Motor neuron (in vitro differentiated cells): ENCODE measurements around the gene CLASP1. TPM values are rescaled to one million over a fixed set of nuclear protein-coding genes. Genes with fewer than 3 reads are reported as not detected.
"Not testable (repeated sequence)": the region's sequence is repeated elsewhere in the genome, so short reads cannot be mapped to it uniquely, and the experiment has no call there.

Experiments used
- ATAC-seq, 8 experiments: fragments of 200-7000 bp; cut with Tn5 transposase; replicated peaks in 6 of 8; 2 replicates each; pipeline ENCODE4 v1.8.0; 2021; ENCODE audit warnings: mild to moderate bottlenecking in 8 of 8, moderate library complexity in 8 of 8
- H3K27ac ChIP-seq, 2 donors: fragments of 250-450 bp; sonication (Bioruptor Pico); 2 replicates each; pipeline ENCODE4 v1.9.0; 2021; ENCODE audit warnings: antibody characterized with exemption in 2 of 2, mild to moderate bottlenecking in 2 of 2, moderate library complexity in 1 of 2
- H3K4me1 ChIP-seq, 2 donors: fragments of 250-450 bp; sonication (Bioruptor Pico); replicated peaks in 1 of 2; 2 replicates each; pipeline ENCODE4 v1.6.1; 2021; ENCODE audit warnings: antibody characterized with exemption in 2 of 2, mild to moderate bottlenecking in 2 of 2, moderate library complexity in 1 of 2
- H3K4me3 ChIP-seq, 5 donors: fragments of 250-450 bp; sonication (Bioruptor Pico); 2 replicates each; pipeline ENCODE4 v1.9.0; 2021; ENCODE audit warnings: antibody characterized with exemption in 5 of 5, mild to moderate bottlenecking in 5 of 5, moderate library complexity in 4 of 5
- WGBS, 10 experiments: fragments of 450-650 bp; shearing (Covaris generic); methylation state at CpG; one replicate each; pipeline ENCODE4 v1.0.0; 2022; 5-methylcytosine and 5-hydroxymethylcytosine counted together
- in situ Hi-C, 9 experiments: fragments of 400-800 bp; cut with MboI; loops; one replicate each; pipeline ENCODE4 v1.15.0; 2021; ENCODE audit warnings: low sequenced_read_pairs in 9 of 9, low pct_unique_long_range_greater_than_20kb in 2 of 9; ENCODE audit not compliant: unreplicated experiment in 9 of 9
- total RNA-seq, 8 experiments: library from RNA; unstranded; fragments of 300-600 nt; gene quantifications; 2 replicates each; pipeline versions ENCODE4 v1.2.3 to v1.2.4, GENCODE V29; 2022

The CLASP1 gene
- total RNA-seq, 8 experiments from 2014 or later, result 36.3 to 66.7 (median 54.6) TPM

DNA sequence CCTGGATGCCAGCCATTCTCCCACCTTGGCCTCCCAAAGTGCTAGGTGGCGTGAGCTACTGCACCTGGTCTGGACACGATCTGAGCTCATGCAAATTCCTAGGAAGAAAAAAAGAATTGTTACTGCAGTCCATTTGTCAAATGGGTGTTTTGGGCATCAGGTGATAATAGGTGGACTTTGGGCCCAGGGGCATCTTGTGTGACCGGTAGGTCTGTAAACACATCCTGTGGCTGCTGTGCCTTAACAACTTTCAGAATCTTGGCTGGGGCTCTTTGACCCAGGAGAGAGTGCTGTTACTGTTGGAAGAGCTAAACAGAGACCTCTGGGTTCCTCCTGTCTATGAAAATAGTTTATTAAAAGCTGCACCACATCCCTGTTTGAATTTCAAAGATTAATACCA lies 329.3 kb downstream of the CLASP1 start:
- 40 to 100% (median 84%) methylated on average over 1 to 3 of the region's 3 CpGs; no CpG with 5 or more reads in 4 of the 10 experiments for WGBS, 10 experiments
- no peak overlapping the region for H3K4me3 ChIP-seq
- no peak overlapping the region for H3K27ac ChIP-seq
- no peaks in the 10 kb centered on the region for H3K4me1 ChIP-seq
- ATAC-seq, result no peak
- in situ Hi-C loops, result loop anchor here in 1 of 9 experiments (25.0 kb wide), 1 partner anchor 208 kb away; no protein-coding TSS in a partner anchor

DNA sequence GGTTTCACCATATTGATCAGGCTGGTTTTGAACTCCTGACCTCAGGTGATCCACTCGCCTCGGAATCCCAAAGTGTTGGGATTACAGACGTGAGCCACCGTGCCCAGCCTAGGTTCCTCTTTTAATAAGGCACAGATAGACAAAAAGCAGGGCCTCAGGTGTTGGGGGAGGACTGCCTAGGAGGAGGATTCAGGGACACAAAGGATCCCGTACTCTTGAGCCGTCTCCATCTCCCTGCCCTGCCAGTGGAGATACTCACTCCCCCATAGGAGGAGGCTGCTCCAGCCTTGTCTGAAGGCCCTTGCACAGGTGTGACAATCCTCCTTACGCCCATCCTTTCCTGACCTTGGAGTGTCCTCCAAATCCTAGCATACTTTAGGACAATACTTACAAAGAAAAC lies 332.3 kb downstream of the CLASP1 start:
- H3K4me3 ChIP-seq, result no peak overlapping the region
- ATAC-seq, result no peak
- WGBS, 10 experiments, result 14 to 100% (median 65%) methylated on average over 1 to 3 of the region's 7 CpGs; no CpG with 5 or more reads in 4 of the 10 experiments
- in situ Hi-C loops, result loop anchor here in 1 of 9 experiments (25.0 kb wide), 1 partner anchor 205 kb away; no protein-coding TSS in a partner anchor
- no peak overlapping the region for H3K27ac ChIP-seq
- H3K4me1 ChIP-seq, result no peaks in the 10 kb centered on the region

DNA sequence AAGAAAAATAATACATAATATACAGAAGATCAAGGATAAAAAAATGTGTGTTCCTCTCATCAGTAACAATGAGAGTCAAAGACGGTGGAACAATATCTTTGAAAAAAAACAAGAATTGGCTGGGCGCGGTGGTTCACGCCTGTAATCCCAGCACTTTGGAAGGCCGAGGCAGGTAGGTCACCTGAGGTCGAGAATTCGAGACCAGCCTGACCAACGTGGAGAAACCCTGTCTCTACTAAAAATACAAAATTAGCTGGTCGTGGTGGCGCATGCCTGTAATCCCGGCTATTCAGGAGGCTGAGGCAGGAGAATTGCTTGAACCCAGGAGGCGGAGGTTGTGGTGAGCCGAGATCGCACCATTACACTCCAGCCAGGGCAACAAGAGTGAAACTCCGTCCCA lies 335.6 kb downstream of the CLASP1 start:
- not testable (repeated sequence) for ATAC-seq, H3K4me1 ChIP-seq, H3K4me3 ChIP-seq, H3K27ac ChIP-seq
- WGBS, 10 experiments, result 62 to 96% (median 84%) methylated on average over 1 to 14 of the region's 15 CpGs
- in situ Hi-C loops, result loop anchor here in 1 of 9 experiments (25.0 kb wide), 1 partner anchor 201 kb away; no protein-coding TSS in a partner anchor

DNA sequence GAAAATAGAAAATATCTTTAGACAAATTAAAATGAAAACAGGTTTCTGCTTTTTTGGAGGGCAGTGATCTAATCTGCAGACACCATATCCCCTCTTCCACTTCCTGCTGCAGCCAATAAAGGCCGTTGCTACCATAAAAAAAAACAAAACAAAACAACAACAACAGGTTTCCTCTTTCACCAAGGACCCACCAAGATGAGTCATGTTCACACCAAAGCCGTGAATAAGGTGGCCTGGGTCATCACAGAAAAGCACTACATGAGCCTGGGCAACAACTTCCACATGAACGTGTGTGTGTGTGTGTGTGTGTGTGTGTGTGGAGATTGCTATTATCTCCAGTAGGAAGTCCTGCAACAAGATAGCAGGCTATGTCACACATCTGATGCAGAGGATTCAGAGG lies 339.5 kb downstream of the CLASP1 start:
- ATAC-seq, result no peak
- in situ Hi-C loops, result loop anchor here in 1 of 9 experiments (25.0 kb wide), 1 partner anchor 198 kb away; no protein-coding TSS in a partner anchor
- 0 to 79% (median 38%) methylated on average over 1 to 3 of the region's 3 CpGs; no CpG with 5 or more reads in 1 of the 10 experiments for WGBS, 10 experiments
- no peak overlapping the region for H3K4me3 ChIP-seq
- H3K27ac ChIP-seq, result no peak overlapping the region
- H3K4me1 ChIP-seq, result no peaks in the 10 kb centered on the region

DNA sequence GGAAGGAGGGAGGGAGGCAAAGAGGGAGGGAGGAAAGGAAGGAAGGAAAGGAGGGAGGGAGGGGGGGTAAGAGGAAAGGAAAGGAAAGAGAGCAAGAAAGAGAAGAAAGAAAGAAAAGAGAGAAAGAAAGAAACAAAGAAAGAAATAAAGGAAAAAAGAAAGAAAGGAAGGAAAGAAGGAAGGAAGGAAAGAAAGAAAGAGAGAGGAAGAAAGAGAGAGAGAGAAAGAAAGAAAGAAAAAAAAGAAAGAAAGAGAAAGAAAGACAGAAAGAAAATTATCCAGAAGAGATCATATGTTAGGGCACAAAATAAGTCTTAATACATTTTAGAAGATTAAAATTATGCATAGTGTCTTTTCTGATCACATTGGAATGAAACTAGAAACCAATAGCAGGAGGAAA lies 339.9 kb downstream of the CLASP1 start:
- Histone ChIP-seq H3K27ac (no peak overlapping the region), H3K4me3 (no peak overlapping the region), H3K4me1 (no peaks in the 10 kb centered on the region)
- ATAC-seq, result no peak
- in situ Hi-C loops, result loop anchor here in 1 of 9 experiments (25.0 kb wide), 1 partner anchor 197 kb away; no protein-coding TSS in a partner anchor

DNA sequence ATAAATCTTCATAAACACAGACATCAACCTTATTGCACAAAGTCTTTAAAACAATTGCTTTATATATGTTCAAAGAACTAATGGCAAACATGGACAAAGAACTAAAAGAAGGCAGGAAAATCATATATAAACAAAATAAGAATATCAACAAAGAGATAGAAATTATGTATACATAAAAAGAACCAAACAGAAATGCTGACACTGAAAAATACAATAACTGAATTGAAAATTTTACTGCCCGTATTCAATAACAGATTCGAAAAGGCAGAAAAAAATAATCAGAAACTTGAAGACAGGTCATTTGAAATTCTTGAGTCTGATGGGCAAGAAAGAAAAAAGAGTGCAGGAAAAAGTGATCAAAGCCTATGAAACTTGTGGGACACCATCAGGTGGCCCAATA lies 342.2 kb downstream of the CLASP1 start:
- WGBS, 10 experiments, result 5 to 94% (median 64%) methylated on average over 2 of the region's 2 CpGs
- in situ Hi-C loops, result loop anchor here in 1 of 9 experiments (25.0 kb wide), 1 partner anchor 195 kb away; no protein-coding TSS in a partner anchor
- ATAC-seq, result no peak
- no peaks in the 10 kb centered on the region for H3K4me1 ChIP-seq
- no peak overlapping the region for H3K27ac ChIP-seq
- no peak overlapping the region for H3K4me3 ChIP-seq

DNA sequence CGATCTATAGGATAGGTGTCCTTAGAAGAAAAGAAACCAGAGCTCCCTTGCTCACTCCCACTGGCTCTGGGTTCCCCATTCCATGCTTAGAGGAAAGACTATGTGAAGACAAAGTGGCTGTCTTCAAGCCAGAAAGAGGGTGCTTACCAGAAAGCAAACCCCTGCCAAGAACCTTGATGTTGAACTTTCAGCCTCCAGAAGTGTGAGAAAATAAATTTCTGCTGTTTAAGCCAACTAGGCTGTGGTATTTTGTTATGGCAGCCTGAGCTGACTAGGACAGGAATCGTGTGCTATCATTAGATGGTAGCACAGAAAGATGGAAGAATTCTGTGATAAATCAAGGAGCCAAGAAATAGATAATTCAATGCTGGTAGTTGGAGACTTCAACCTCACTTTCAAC lies 344.3 kb downstream of the CLASP1 start:
- Histone ChIP-seq H3K27ac (no peak overlapping the region), H3K4me1 (no peaks in the 10 kb centered on the region), H3K4me3 (no peak overlapping the region)
- no peak for ATAC-seq
- 10 to 100% (median 47%) methylated on average over 1 to 2 of the region's 2 CpGs; no CpG with 5 or more reads in 4 of the 10 experiments for WGBS, 10 experiments
- in situ Hi-C loops, result loop anchor here in 1 of 9 experiments (25.0 kb wide), 1 partner anchor 193 kb away; no protein-coding TSS in a partner anchor

DNA sequence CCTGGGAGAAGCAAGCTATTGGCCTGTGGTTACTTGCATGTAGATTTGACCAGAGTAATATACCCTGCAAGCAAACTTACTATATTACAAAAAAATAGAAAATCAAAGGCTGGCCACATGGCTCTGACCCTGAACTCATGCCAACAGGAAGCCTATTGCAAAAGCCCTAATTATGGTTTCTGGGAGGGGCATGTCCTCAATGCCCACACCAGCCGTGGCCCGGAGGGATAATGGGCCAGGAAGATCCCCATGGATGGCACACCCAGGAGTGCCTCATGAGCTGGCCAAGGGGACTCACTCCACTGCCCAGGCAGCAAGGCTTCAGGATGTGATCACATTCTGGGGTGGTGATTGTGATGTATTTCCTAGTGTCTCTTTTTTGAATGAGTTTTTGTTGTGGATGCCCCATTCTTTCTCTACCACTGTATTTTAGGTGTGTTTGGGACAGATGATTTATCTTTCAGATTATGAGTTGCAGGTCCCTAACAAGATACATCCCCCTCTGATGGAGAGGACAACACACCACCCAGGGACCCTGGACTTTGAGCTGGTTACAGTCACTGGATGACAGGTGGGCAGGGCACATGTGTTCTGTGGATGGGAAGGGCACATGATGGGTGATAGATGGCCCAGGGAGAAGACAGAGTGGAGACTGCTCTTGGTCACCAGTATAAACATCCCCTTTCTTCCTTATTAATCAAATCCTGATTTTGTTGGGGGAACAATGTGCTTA lies 345.6 kb downstream of the CLASP1 start:
- Histone ChIP-seq H3K4me3 (no peak overlapping the region), H3K27ac (no peak overlapping the region), H3K4me1 (no peaks in the 10 kb centered on the region)
- in situ Hi-C loops, result loop anchor here in 1 of 9 experiments (25.0 kb wide), 1 partner anchor 191 kb away; no protein-coding TSS in a partner anchor
- 0 to 87% (median 46%) methylated on average over 1 to 2 of the region's 2 CpGs; no CpG with 5 or more reads in 6 of the 10 experiments for WGBS, 10 experiments
- no peak for ATAC-seq

DNA sequence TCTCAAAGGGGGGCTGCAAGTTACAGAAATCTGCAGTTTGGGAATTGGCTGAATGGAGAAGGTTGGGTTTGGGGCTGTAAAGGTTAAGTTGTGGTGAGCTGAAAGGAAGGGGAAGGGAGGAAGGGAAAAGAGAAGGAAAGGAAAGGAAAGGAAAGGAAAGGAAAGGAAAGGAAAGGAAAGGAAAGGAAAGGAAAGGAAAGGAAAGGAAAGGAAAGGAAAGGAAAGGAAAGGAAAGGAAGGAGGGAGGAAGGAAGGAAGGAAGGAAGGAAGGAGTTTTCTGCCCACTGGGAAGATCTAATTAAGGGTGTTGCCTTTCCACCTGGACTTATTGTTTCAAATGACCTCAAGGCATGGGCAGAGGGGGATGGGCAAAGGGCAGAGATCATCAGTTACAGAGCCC lies 348.1 kb downstream of the CLASP1 start:
- in situ Hi-C loops, result loop anchor here in 1 of 9 experiments (25.0 kb wide), 1 partner anchor 189 kb away; no protein-coding TSS in a partner anchor
- H3K4me1 ChIP-seq, H3K27ac ChIP-seq, ATAC-seq, H3K4me3 ChIP-seq: not testable (repeated sequence)

DNA sequence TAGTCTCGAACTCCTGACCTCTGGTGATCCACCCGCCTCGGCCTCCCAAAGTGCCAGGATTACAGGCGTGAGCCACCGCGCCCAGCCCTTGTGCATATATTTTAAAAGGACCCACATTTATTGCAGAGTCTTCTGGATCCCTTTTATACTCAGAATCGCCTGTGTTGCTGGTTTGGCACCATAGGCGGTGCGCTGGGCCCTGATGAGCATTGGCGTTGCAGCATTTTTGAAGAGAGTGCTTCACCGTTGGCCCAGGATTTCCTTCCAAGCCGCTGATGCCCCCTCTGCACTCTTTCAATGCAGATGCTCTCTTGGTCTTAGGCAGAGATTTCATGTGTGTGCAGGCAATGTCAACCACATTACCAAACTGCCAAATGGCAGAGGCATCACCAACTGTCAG lies 350.8 kb downstream of the CLASP1 start:
- Histone ChIP-seq H3K4me3 (no peak overlapping the region), H3K4me1 (no peaks in the 10 kb centered on the region), H3K27ac (no peak overlapping the region)
- in situ Hi-C loops, result no loop called here
- no peak for ATAC-seq
- 34 to 92% (median 83%) methylated on average over 4 to 8 of the region's 12 CpGs; no CpG with 5 or more reads in 4 of the 10 experiments for WGBS, 10 experiments

DNA sequence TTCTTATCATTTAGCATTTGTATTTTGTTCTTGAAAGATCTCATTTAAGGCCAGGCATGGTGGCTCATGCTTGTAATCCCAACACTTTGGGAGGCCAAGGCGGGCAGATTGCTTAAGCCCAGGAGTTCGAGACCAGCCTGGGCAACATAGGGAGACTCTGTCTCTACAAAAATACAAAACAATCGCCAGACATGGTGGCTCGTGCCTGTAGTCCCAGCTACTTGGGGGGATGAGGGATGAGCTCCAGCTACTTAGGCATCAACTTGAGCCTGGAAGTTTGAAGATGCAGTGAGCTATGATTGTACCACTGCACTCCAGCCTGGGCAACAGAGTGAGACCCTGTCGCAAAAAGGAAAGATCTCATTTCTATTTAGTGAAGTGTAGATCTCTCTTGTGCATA lies 351.4 kb downstream of the CLASP1 start:
- H3K27ac ChIP-seq, H3K4me1 ChIP-seq, ATAC-seq, in situ Hi-C loops, H3K4me3 ChIP-seq: not testable (repeated sequence)
- WGBS, 10 experiments, result 17 to 100% (median 83%) methylated on average over 1 to 5 of the region's 5 CpGs; no CpG with 5 or more reads in 1 of the 10 experiments

DNA sequence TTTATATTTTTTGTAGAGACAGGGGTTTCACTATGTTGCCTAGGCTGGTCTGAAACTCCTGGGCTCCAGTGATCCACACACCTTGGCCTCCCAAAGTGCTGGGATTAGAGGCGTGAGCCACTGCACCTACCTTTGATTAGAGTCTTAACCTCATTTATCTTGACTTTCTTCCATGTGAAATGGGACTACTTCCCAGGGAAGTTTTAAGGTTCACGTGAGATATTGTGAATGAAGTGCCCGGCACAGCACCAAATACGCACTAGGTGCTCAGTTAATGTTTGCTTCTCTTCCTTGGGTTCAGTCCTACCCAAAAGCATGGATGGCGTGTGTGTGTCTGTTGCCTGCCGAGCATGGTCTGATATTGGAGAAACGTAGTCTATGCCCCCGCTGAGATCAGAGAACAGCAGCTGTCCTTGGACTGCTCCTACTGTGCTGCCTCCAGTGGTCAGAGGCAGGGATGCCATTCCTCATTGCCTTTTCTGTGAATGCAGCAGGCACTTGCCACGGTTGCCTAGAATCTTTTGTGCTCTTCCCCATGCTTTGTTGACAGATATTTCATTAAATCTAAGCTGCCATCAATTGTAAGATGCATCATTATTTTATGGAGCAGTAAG lies 351.9 kb downstream of the CLASP1 start:
- WGBS, 10 experiments, result 0 to 46% (median 27%) methylated on average over 2 to 8 of the region's 9 CpGs; no CpG with 5 or more reads in 3 of the 10 experiments
- in situ Hi-C loops, result no loop called here
- no peaks in the 10 kb centered on the region for H3K4me1 ChIP-seq
- ATAC-seq, result peak; percentile 76 to 96 (median 80)
- no peak overlapping the region for H3K4me3 ChIP-seq
- H3K27ac ChIP-seq, result no peak overlapping the region

DNA sequence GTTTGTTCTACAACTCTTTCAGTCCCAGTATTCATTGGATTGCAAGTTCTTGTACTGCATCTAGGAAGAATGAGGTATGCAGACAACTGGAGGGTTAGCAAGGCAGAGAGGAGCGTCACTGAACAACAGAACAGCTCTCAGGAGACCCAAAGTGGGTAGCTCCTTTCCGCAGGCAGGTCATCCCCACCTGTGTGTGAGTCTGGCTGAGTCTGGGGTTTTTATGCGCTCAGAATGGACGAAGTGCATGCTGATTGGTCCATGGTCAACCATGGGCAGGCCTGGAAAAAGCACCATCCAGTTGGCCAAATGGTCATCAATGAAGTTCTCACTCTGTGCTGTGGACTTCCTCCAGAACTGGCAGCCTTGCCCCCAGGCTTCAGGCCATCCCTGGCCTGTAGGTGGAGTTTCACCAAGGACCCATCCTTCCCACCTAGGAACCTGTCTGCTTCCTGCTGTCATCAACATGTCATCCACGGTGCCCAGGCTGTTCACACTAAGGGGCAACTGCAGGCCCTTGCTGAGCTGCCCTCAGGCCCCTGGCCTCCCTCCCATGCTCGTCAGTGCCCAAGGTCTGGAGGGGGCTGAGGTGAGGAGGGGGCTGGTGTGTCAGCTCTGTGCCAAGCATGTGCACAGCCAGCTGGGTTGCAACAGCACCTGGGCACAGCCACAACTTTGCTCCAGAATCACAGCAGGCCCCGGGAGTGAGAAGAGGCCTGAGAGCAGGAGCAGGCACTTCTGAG lies 353.2 kb downstream of the CLASP1 start:
- 33 to 100% (median 80%) methylated on average over 1 to 6 of the region's 7 CpGs; no CpG with 5 or more reads in 3 of the 10 experiments for WGBS, 10 experiments
- no peak for ATAC-seq
- no peaks in the 10 kb centered on the region for H3K4me1 ChIP-seq
- H3K27ac ChIP-seq, result no peak overlapping the region
- in situ Hi-C loops, result no loop called here
- H3K4me3 ChIP-seq, result no peak overlapping the region
